ENCODE measurements around the gene ASPDH. TPM values are rescaled to one million over a fixed set of nuclear protein-coding genes. Genes with fewer than 3 reads are reported as not detected.

Gene ASPDH
- total and polyA plus RNA-seq, 2 of the 13 experiments (the other 11 are each of a cell fraction or from before 2014, with no cell fraction given), result 2.2 to 3.3 TPM

GRCh38 chr19:50511069-50511822 is 2.5 kb downstream of the ASPDH start, which contains the start of gene JOSD2 (continued):
- TF ChIP-seq ARID4A (CRISPR knock-in tag; IDR thresholded peaks at IDR 0.05; ENCODE audit: borderline replicate concordance) (peak; percentile 48; the same call in 1 of the 2 replicates), PITX1 (CRISPR knock-in tag; IDR thresholded peaks at IDR 0.05) (0 out of 2 replicates have a peak, but pooled peaks have one; percentile 9), ATF2 (CRISPR knock-in tag; IDR thresholded peaks at IDR 0.05) (0 out of 2 replicates have a peak, but pooled peaks have one; percentile 43), EEA1 (CRISPR knock-in tag; IDR thresholded peaks at IDR 0.05; ENCODE audit: borderline replicate concordance) (no peak), NKX3-1 (CRISPR knock-in tag; IDR thresholded peaks at IDR 0.05) (no peak), ZNF343 (CRISPR knock-in tag; IDR thresholded peaks at IDR 0.05) (no peak), AKAP8 (CRISPR knock-in tag; IDR thresholded peaks at IDR 0.05) (no peak), PRDM4 (CRISPR knock-in tag; IDR thresholded peaks at IDR 0.05; ENCODE audit: borderline replicate concordance) (no peak), CREB1 (IDR thresholded peaks at IDR 0.05) (peak; percentile 99), CREB1 (CRISPR knock-in tag; IDR thresholded peaks at IDR 0.05) (peak; percentile 98), POGK (CRISPR knock-in tag; conservative IDR thresholded peaks at IDR 0.05) (no peak), TERF1 (CRISPR knock-in tag; IDR thresholded peaks at IDR 0.05) (no peak), ZNF180 (CRISPR knock-in tag; IDR thresholded peaks at IDR 0.05; ENCODE audit: borderline replicate concordance, low read depth) (no peak), ETV5 (CRISPR knock-in tag; IDR thresholded peaks at IDR 0.05; ENCODE audit: borderline replicate concordance) (peak; percentile 50; the same call in 1 of the 2 replicates), ZBTB43 (CRISPR knock-in tag; conservative IDR thresholded peaks at IDR 0.05) (no peak)
